ENCODE data around the gene CACNA1H.
A peak's percentile ranks its signal among the peaks of the same experiment; 100 is the strongest.

CACNA1H gene

DNA sequence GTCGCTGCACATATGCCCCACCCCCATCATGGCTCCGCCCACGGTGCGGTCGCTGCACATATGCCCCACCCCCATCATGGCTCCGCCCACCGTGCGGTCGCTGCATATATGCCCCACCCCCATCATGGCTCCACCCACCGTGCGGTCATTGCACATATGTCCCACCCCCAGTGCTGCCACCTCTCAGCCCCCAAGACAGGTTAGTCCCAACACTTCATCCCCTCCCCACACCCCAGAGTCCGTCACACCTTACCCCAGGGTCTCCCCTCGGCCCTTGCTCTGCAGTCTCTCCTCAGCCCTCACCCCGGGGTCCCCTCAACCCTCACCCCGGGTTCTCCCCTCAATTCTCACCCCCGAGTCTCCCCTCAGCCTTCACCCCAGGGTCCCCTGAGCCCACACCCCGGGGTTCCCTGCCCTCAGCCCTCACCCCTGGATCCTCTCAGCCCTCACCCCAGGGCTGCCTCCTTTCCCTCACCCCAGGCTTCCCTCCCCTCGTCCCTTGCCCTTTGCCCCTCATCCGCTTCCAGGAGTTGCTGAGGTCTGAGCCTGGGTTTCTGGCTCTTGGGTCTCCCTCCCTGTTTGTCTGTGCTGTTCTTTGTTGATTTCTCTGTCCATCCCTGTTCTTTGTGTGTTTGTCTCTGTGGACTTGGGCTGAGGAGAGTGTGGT lies 46.6 kb downstream of the CACNA1H start:
- TF ChIP-seq, protein P1, sequence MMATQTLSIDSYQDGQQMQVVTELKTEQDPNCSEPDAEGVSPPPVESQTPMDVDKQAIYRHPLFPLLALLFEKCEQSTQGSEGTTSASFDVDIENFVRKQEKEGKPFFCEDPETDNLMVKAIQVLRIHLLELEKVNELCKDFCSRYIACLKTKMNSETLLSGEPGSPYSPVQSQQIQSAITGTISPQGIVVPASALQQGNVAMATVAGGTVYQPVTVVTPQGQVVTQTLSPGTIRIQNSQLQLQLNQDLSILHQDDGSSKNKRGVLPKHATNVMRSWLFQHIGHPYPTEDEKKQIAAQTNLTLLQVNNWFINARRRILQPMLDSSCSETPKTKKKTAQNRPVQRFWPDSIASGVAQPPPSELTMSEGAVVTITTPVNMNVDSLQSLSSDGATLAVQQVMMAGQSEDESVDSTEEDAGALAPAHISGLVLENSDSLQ (IDR thresholded peaks at IDR 0.05): no peak
- TF ChIP-seq TARDBP (IDR thresholded peaks at IDR 0.05) (no peak), L3MBTL2 (conservative IDR thresholded peaks at IDR 0.05) (no peak), ZNF384 (IDR thresholded peaks at IDR 0.05) (no peak), BHLHE40 (IDR thresholded peaks at IDR 0.05; ENCODE audit: borderline replicate concordance) (no peak), CTBP1 (IDR thresholded peaks at IDR 0.05; ENCODE audit: borderline replicate concordance) (no peak), ARNT (IDR thresholded peaks at IDR 0.05) (no peak), FOXK2 (IDR thresholded peaks at IDR 0.05) (no peak), SP1 (IDR thresholded peaks at IDR 0.05) (no peak), FOXM1 (IDR thresholded peaks at IDR 0.05; ENCODE audit: borderline replicate concordance) (no peak), ELF4 (IDR thresholded peaks at IDR 0.05) (no peak), LEF1 (IDR thresholded peaks at IDR 0.05; ENCODE audit: borderline replicate concordance) (no peak), SUZ12 (IDR thresholded peaks at IDR 0.05) (no peak), HDGF (IDR thresholded peaks at IDR 0.05; ENCODE audit: borderline replicate concordance) (no peak), NFRKB (IDR thresholded peaks at IDR 0.05) (no peak), FOXA1 (IDR thresholded peaks at IDR 0.05) (no peak)
- ChIA-PET POLR2A (no interaction called here), CTCF (no interaction called here)
- peak; percentile 51 for DNase-seq (ENCODE audit: extremely low spot score)

DNA sequence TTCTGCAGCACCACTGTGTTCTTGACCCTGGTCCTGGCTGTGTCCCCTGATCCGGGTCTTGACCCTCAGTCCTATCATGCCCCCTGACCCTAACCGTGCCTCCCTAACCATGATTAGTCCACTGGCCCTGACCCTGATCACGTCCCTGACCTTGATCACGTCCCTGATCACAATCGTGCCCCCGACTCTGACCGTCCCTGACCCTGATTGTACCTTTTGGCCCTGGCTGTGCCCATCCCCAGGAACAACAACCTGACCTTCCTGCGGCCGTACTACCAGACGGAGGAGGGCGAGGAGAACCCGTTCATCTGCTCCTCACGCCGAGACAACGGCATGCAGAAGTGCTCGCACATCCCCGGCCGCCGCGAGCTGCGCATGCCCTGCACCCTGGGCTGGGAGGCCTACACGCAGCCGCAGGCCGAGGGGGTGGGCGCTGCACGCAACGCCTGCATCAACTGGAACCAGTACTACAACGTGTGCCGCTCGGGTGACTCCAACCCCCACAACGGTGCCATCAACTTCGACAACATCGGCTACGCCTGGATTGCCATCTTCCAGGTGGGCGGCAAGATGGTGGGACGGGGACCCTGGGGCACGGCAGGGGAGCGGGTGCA lies 47.2 kb downstream of the CACNA1H start:
- TF ChIP-seq, protein P1 (IDR thresholded peaks at IDR 0.05): no peak
- TF ChIP-seq ELF4 (IDR thresholded peaks at IDR 0.05) (no peak), NFRKB (IDR thresholded peaks at IDR 0.05) (no peak), BHLHE40 (IDR thresholded peaks at IDR 0.05; ENCODE audit: borderline replicate concordance) (no peak), SUZ12 (IDR thresholded peaks at IDR 0.05) (no peak), FOXM1 (IDR thresholded peaks at IDR 0.05; ENCODE audit: borderline replicate concordance) (no peak), FOXK2 (IDR thresholded peaks at IDR 0.05) (no peak), L3MBTL2 (conservative IDR thresholded peaks at IDR 0.05) (no peak), HDGF (IDR thresholded peaks at IDR 0.05; ENCODE audit: borderline replicate concordance) (no peak), SP1 (IDR thresholded peaks at IDR 0.05) (no peak), ZNF384 (IDR thresholded peaks at IDR 0.05) (no peak)
- POLR2A ChIA-PET: no interaction called here
- no peak for DNase-seq (ENCODE audit: extremely low spot score)
- CTCF ChIA-PET: no interaction called here

DNA sequence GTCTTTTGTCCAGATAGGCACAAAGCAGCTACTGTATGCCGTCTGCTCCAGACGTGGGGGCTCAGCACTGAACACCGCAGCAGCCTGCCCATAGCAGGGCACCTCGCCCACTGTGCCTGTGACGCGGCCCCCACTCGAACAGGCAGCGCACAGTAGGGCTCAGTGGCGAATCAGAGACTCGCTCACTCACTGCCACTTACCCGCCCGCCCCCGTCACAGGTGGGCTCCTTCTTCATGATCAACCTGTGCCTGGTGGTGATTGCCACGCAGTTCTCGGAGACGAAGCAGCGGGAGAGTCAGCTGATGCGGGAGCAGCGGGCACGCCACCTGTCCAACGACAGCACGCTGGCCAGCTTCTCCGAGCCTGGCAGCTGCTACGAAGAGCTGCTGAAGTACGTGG lies 48.5 kb downstream of the CACNA1H start:
- ChIA-PET CTCF (interaction anchor here (0.6 kb wide), 1 partner anchor 13 kb away, joined by 3 read pairs; no protein-coding TSS in a partner anchor), POLR2A (no interaction called here)
- no peak for DNase-seq (ENCODE audit: extremely low spot score)
- TF ChIP-seq LEF1 (IDR thresholded peaks at IDR 0.05; ENCODE audit: borderline replicate concordance) (no peak), ARNT (IDR thresholded peaks at IDR 0.05) (no peak), FOXA1 (IDR thresholded peaks at IDR 0.05) (no peak)

DNA sequence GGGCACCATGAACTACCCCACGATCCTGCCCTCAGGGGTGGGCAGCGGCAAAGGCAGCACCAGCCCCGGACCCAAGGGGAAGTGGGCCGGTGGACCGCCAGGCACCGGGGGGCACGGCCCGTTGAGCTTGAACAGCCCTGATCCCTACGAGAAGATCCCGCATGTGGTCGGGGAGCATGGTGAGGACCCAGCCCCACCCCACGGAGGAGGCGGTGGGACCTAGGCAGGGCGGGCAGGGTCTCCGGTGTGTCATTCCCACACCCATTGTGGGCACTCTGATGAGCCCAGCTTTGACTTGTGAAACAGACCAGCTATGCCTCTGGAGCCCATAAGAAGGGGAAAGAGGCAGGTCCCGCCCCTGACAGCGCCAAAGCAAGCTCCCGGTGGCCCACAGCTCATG lies 49.4 kb downstream of the CACNA1H start:
- ChIA-PET POLR2A (no interaction called here), CTCF (no interaction called here)
- no peak for TF ChIP-seq TARDBP (IDR thresholded peaks at IDR 0.05)
- no peak for DNase-seq (ENCODE audit: extremely low spot score)

DNA sequence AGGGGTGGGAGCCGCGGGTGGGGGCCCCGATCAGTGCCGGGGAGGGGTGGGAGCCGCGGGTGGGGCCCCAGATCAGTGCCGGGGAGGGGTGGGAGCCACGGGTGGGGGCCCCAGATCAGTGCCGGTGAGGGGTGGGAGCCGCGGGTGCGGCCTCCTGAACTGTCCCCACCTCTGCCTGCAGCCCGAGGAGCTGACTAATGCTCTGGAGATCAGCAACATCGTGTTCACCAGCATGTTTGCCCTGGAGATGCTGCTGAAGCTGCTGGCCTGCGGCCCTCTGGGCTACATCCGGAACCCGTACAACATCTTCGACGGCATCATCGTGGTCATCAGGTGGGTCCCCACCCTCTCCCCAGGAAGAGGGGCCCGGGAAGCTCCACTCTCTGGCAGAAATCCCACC lies 52.0 kb downstream of the CACNA1H start:
- ChIA-PET CTCF (no interaction called here), POLR2A (no interaction called here)
- DNase-seq (ENCODE audit: extremely low spot score): no peak
- TF ChIP-seq SUZ12 (IDR thresholded peaks at IDR 0.05) (no peak), TARDBP (IDR thresholded peaks at IDR 0.05) (no peak), BHLHE40 (IDR thresholded peaks at IDR 0.05; ENCODE audit: borderline replicate concordance) (no peak), CTBP1 (IDR thresholded peaks at IDR 0.05; ENCODE audit: borderline replicate concordance) (no peak)

DNA sequence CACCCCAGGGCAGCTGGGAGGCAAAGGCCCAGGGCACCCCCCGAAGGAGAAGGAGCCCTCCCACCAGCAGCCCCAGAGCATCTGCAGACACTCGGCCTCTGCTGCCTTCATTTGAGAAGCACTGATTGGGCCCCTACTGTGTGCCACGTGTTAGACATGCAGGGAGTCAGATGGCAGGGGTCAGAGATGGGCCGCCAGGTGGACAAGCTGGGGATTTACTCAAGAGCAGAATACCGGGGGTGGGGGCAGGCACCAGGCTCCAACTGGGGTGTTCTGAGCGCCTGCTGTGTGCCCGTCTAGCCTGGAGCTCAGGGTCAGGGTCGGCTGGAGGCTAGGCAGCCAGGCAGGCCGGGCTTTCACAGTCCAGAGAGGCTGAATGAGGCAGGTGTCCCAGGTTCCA lies 53.4 kb downstream of the CACNA1H start:
- CTCF ChIA-PET: no interaction called here
- POLR2A ChIA-PET: no interaction called here
- TF ChIP-seq ELF4 (IDR thresholded peaks at IDR 0.05) (no peak), HDGF (IDR thresholded peaks at IDR 0.05; ENCODE audit: borderline replicate concordance) (no peak)
- DNase-seq (ENCODE audit: extremely low spot score): no peak

DNA sequence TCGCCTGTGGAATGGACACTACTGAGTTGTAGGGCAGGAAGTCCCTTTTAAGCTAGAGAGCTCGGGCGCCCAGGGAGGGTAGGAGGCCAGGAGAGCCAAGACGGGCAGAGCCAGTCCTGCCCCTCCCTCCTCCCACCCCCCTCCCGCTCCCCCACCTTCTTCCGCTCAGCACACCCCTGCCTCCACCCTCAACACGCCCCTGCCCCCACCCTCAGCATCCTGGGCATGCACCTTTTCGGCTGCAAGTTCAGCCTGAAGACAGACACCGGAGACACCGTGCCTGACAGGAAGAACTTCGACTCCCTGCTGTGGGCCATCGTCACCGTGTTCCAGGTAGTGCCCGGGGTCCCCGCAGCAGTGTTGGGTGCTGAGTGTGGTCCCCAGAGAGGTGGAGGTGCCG lies 53.9 kb downstream of the CACNA1H start:
- CTCF ChIA-PET: no interaction called here
- no peak for DNase-seq (ENCODE audit: extremely low spot score)
- POLR2A ChIA-PET: no interaction called here
- no peak for TF ChIP-seq FOXK2 (IDR thresholded peaks at IDR 0.05)

DNA sequence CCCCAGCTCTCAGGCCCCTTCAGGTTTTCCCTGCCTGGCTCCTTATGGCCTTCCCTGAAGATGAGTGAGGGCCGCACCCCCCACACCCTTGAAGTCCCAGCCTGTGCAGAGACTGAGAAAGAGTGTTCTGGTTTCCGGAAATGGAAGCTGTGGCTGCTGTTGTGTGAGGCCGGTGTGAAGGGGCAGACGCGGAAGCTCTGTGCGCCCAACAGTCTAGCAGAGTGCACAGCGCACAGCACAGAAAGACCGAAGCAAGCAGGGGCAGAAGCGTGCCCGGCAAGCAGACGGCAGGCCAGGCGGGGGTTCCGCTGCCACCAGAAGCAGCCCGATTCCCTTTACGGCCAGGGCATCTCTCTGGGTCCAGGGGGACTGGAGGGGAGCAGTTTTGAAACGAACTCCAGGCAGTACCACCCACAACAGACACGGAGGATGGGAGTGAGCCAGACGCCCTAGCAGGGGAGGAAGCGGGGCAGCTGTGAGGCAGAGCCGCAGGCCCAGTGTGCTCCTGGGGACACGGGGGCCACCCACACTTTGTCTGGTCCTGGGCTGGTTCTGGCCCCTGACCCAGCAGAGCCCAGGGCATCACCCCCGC lies 55.4 kb downstream of the CACNA1H start:
- TF ChIP-seq CTBP1 (IDR thresholded peaks at IDR 0.05; ENCODE audit: borderline replicate concordance): no peak
- TF ChIP-seq L3MBTL2 (conservative IDR thresholded peaks at IDR 0.05): no peak
- DNase-seq (ENCODE audit: extremely low spot score): no peak
- POLR2A ChIA-PET: no interaction called here
- CTCF ChIA-PET: no interaction called here
